NCI-H2081 treated with DMSO at 0.1 percent for 48 hours (cell line): ENCODE results near the gene FBN1.

Experiments used
- DNase-seq: peaks from one replicate; lab custom pipeline; 2025; lab: John Stamatoyannopoulos, UW

Gene FBN1

GRCh38 chr15:48652510-48653076 lies 7.1 kb upstream of the FBN1 start:
- no peak for DNase-seq

GRCh38 chr15:48650931-48651330 lies 5.4 kb upstream of the FBN1 start:
- DNase-seq, result no peak

GRCh38 chr15:48647962-48648361 lies 2.5 kb upstream of the FBN1 start:
- no peak for DNase-seq

GRCh38 chr15:48646331-48646730 lies 822 bp upstream of the FBN1 start:
- DNase-seq, result no peak

- DNase-seq, result no peak
Observed at GRCh38 chr15:48644827-48645557, 517 bp downstream of the FBN1 start.

GRCh38 chr15:48644467-48644826 lies 1.1 kb downstream of the FBN1 start:
- DNase-seq, result no peak

- no peak for DNase-seq
Observed at GRCh38 chr15:48643776-48644466, 1.6 kb downstream of the FBN1 start.

GRCh38 chr15:48643206-48643605 lies 2.3 kb downstream of the FBN1 start:
- no peak for DNase-seq

GRCh38 chr15:48642795-48643194 lies 2.7 kb downstream of the FBN1 start:
- no peak for DNase-seq

GRCh38 chr15:48641416-48641815 lies 4.1 kb downstream of the FBN1 start:
- no peak for DNase-seq

GRCh38 chr15:48638963-48639362 lies 6.5 kb downstream of the FBN1 start:
- no peak for DNase-seq

- DNase-seq, result no peak
Observed at GRCh38 chr15:48637639-48638038, 7.9 kb downstream of the FBN1 start.

GRCh38 chr15:48636511-48636910 lies 9.0 kb downstream of the FBN1 start:
- DNase-seq, result no peak

- DNase-seq, result no peak
Observed at GRCh38 chr15:48634893-48635292, 10.6 kb downstream of the FBN1 start.

- DNase-seq, result no peak
Observed at GRCh38 chr15:48634096-48634495, 11.4 kb downstream of the FBN1 start.

GRCh38 chr15:48632651-48633050 lies 12.9 kb downstream of the FBN1 start:
- no peak for DNase-seq

GRCh38 chr15:48631176-48631770 lies 14.2 kb downstream of the FBN1 start:
- DNase-seq, result no peak

GRCh38 chr15:48630245-48630644 lies 15.3 kb downstream of the FBN1 start:
- DNase-seq, result no peak

GRCh38 chr15:48628832-48629231 lies 16.7 kb downstream of the FBN1 start:
- DNase-seq, result no peak

- no peak for DNase-seq
Observed at GRCh38 chr15:48627260-48627940, 18.1 kb downstream of the FBN1 start.

- DNase-seq, result no peak
Observed at GRCh38 chr15:48625126-48625525, 20.4 kb downstream of the FBN1 start.

- DNase-seq, result no peak
Observed at GRCh38 chr15:48624700-48625099, 20.8 kb downstream of the FBN1 start.

GRCh38 chr15:48623456-48623855 lies 22.1 kb downstream of the FBN1 start:
- DNase-seq, result no peak
